Astrocyte of the spinal cord (primary cell): ENCODE measurements around the gene DNER.
A peak's percentile ranks its signal among the peaks of the same experiment; 100 is the strongest.

Source experiments
- DNase-seq: peaks from one replicate; pipeline ENCODE4 v3.0.0; 2011; ENCODE audit warnings: low read depth, low spot score
- H3K4me3 ChIP-seq: 2 replicates; pipeline ENCODE4 v1.5.1; 2011; ENCODE audit warnings: low read depth, mild to moderate bottlenecking, low read length, moderate library complexity
- CTCF ChIP-seq: IDR thresholded peaks from 2 replicates; pipeline ENCODE4 v1.5.1; 2012; ENCODE audit warnings: low read depth, mild to moderate bottlenecking, low read length, inconsistent platforms
- in situ Hi-C: cut with HindIII; loops from 2 replicates; pipeline ENCODE4 v1.10.0; 2017; ENCODE audit warnings: low sequenced_read_pairs

Gene DNER

GRCh38 chr2:229642371-229642770 lies 72.0 kb downstream of the DNER start:
- H3K4me3 ChIP-seq = no peak overlapping the region
- no peak for DNase-seq
- TF ChIP-seq CTCF = no peak
- in situ Hi-C loops = no loop called here

- in situ Hi-C loops = no loop called here
- H3K4me3 ChIP-seq = no peak overlapping the region
- peak; percentile 41 for TF ChIP-seq CTCF
- no peak for DNase-seq
These were observed 72.7 kb downstream of the DNER start for GRCh38 chr2:229641676-229642075.

- no peak overlapping the region for H3K4me3 ChIP-seq
- in situ Hi-C loops = no loop called here
- TF ChIP-seq CTCF = no peak
- no peak for DNase-seq
These were observed 73.7 kb downstream of the DNER start for GRCh38 chr2:229640636-229641035.

- H3K4me3 ChIP-seq = no peak overlapping the region
- no peak for DNase-seq
- TF ChIP-seq CTCF = no peak
- in situ Hi-C loops = no loop called here
These were observed 77.8 kb downstream of the DNER start for GRCh38 chr2:229636571-229636970.

GRCh38 chr2:229635371-229635680 lies 79.0 kb downstream of the DNER start:
- no peak overlapping the region for H3K4me3 ChIP-seq
- no peak for TF ChIP-seq CTCF
- in situ Hi-C loops = no loop called here
- no peak for DNase-seq

GRCh38 chr2:229634601-229635370 lies 79.6 kb downstream of the DNER start:
- no peak overlapping the region for H3K4me3 ChIP-seq
- no peak for TF ChIP-seq CTCF
- no peak for DNase-seq
- in situ Hi-C loops = no loop called here

GRCh38 chr2:229633556-229633955 lies 80.8 kb downstream of the DNER start:
- no peak for TF ChIP-seq CTCF
- DNase-seq = no peak
- in situ Hi-C loops = no loop called here
- H3K4me3 ChIP-seq = no peak overlapping the region
